SK-N-SH (cell line): ENCODE data around the gene ANK3. TPM values are rescaled to one million over a fixed set of nuclear protein-coding genes. Genes with fewer than 3 reads are reported as not detected.

Experiments
- CTCF ChIA-PET: fragments of 300-600, 350-600 bp; formaldehyde crosslinking; extraction: SDS; loops from one replicate; lab custom pipeline; 2021; lab: Yijun Ruan, JAX
- POLR2A ChIA-PET: fragments of 350-600 bp; sonication (Branson Sonifier 250); formaldehyde crosslinking; extraction: SDS; loops from one replicate; lab custom pipeline; 2020; ENCODE audit warnings: antibody characterized with exemption, inconsistent platforms; lab: Yijun Ruan, JAX
- DNase-seq: peaks from one replicate; pipeline ENCODE4 v3.0.0; 2012
- H2AFZ ChIP-seq: fragments of 200-600 bp; sonication (generic); 2 replicates; pipeline ENCODE4 v1.8.1; 2016; ENCODE audit warnings: antibody characterized with exemption, mild to moderate bottlenecking, low read depth
- H3F3A ChIP-seq: fragments of 200-600 bp; sonication (generic); replicated peaks from 2 replicates; pipeline ENCODE3; 2016; ENCODE audit warnings: antibody characterized with exemption, mild to moderate bottlenecking; ENCODE audit not compliant: insufficient read depth
- H3K27ac ChIP-seq, 2 experiments: fragments of 200-500 bp in 1 of 2; fragments of 200-600 bp in 1 of 2; sonication (Bioruptor generic) in 1 of 2; sonication (generic), shearing (Covaris generic) in 1 of 2; 2 replicates each; pipeline versions ENCODE4 v1.5.1 to v1.6.1; 2014 to 2016; ENCODE audit warnings: low read depth in 2 of 2, inconsistent platforms in 1 of 2, low read length in 1 of 2, mild to moderate bottlenecking in 1 of 2, mixed read lengths in 1 of 2
- H3K27me3 ChIP-seq: fragments of 200-600 bp; sonication (generic), shearing (Covaris generic); 2 replicates; pipeline ENCODE4 v1.6.1; 2016; ENCODE audit warnings: mixed run types; ENCODE audit not compliant: insufficient read depth
- H3K36me3 ChIP-seq, 2 experiments: fragments of 200-500 bp in 1 of 2; fragments of 200-600 bp in 1 of 2; sonication (Bioruptor generic) in 1 of 2; sonication (generic) in 1 of 2; replicated peaks in 1 of 2; 2 replicates each; pipeline versions ENCODE3 to v1.5.1; 2014 to 2016; ENCODE audit warnings: low read length in 1 of 2, mild to moderate bottlenecking in 1 of 2; ENCODE audit not compliant: insufficient read depth in 2 of 2, control insufficient read depth in 1 of 2
- H3K4me1 ChIP-seq, 2 experiments: fragments of 200-500 bp in 1 of 2; fragments of 200-600 bp in 1 of 2; sonication (Bioruptor generic) in 1 of 2; sonication (generic), shearing (Covaris generic) in 1 of 2; 2 replicates each; pipeline versions ENCODE4 v1.5.1 to v1.6.1; 2014 to 2016; ENCODE audit warnings: low read depth in 1 of 2, low read length in 1 of 2, mixed run types in 1 of 2; ENCODE audit not compliant: insufficient read depth in 2 of 2, control insufficient read depth in 1 of 2
- H3K4me2 ChIP-seq: fragments of 200-600 bp; sonication (generic), shearing (Covaris generic); 2 replicates; pipeline ENCODE4 v1.6.1; 2017; ENCODE audit warnings: mixed run types
- H3K4me3 ChIP-seq, 2 experiments: fragments of 200-500 bp in 1 of 2; fragments of 200-600 bp in 1 of 2; sonication (Bioruptor generic) in 1 of 2; sonication (generic), shearing (Covaris generic) in 1 of 2; 2 replicates each; pipeline versions ENCODE4 v1.5.1 to v1.8.1; 2014 to 2016; ENCODE audit warnings: low read depth in 2 of 2, inconsistent platforms in 1 of 2, low read length in 1 of 2, mild to moderate bottlenecking in 1 of 2, mixed read lengths in 1 of 2, moderate library complexity in 1 of 2
- H3K79me2 ChIP-seq: fragments of 200-600 bp; sonication (generic); 2 replicates; pipeline ENCODE4 v1.8.1; 2017; ENCODE audit warnings: mild to moderate bottlenecking; ENCODE audit not compliant: insufficient read depth
- H3K9ac ChIP-seq: fragments of 200-600 bp; sonication (generic); 2 replicates; pipeline ENCODE4 v1.6.1; 2017; ENCODE audit warnings: mixed run types
- H3K9me2 ChIP-seq: fragments of 200-600 bp; sonication (generic); 2 replicates; pipeline ENCODE4 v1.6.1; 2017; ENCODE audit warnings: mixed run types
- H3K9me3 ChIP-seq: fragments of 200-600 bp; sonication (generic); 2 replicates; pipeline ENCODE4 v1.6.1; 2017; ENCODE audit warnings: mixed run types, mild to moderate bottlenecking, moderate library complexity
- H4K20me1 ChIP-seq: fragments of 200-600 bp; sonication (generic); 2 replicates; pipeline ENCODE4 v1.6.1; 2017; ENCODE audit warnings: mild to moderate bottlenecking, mixed run types; ENCODE audit not compliant: insufficient read depth
- CHD2 ChIP-seq: fragments of 150-350 bp; IDR thresholded peaks from 2 replicates; pipeline ENCODE4 v1.6.1; 2018; ENCODE audit warnings: low read length; ENCODE audit not compliant: partially characterized antibody
- CTCF ChIP-seq: fragments of 200-600 bp; sonication (generic); IDR thresholded peaks from 2 replicates; pipeline ENCODE4 v1.6.1; 2017; ENCODE audit warnings: antibody characterized with exemption, mild to moderate bottlenecking, moderate library complexity
- ELF1 ChIP-seq: IDR thresholded peaks from 2 replicates; pipeline ENCODE4 v1.4.0; 2012
- EP300 ChIP-seq, 2 experiments: IDR thresholded peaks; 2 replicates each; pipeline versions ENCODE4 v1.4.0 to v1.6.1; 2012; ENCODE audit warnings: borderline replicate concordance in 1 of 2, low read depth in 1 of 2, low read length in 1 of 2
- FOSL2 ChIP-seq: IDR thresholded peaks from 2 replicates; pipeline ENCODE4 v1.4.0; 2012; ENCODE audit warnings: low read depth, mild to moderate bottlenecking, moderate library complexity, borderline replicate concordance
- JUND ChIP-seq: IDR thresholded peaks from 2 replicates; pipeline ENCODE4 v1.4.0; 2012
- MAX ChIP-seq: IDR thresholded peaks from 2 replicates; pipeline ENCODE4 v1.4.0; 2012; ENCODE audit warnings: low read depth
- MEF2A ChIP-seq: IDR thresholded peaks from 2 replicates; pipeline ENCODE4 v1.4.0; 2012; ENCODE audit warnings: low read depth, borderline replicate concordance
- MXI1 ChIP-seq: IDR thresholded peaks from 2 replicates; pipeline ENCODE4 v1.6.1; 2012; ENCODE audit warnings: mild to moderate bottlenecking, low read depth, low read length, improper control_type of control experiment
- NFIC ChIP-seq: IDR thresholded peaks from 2 replicates; pipeline ENCODE4 v1.4.0; 2012; ENCODE audit warnings: borderline replicate concordance
- PBX3 ChIP-seq: IDR thresholded peaks from 2 replicates; pipeline ENCODE4; 2012
- POLR2AphosphoS5 ChIP-seq: IDR thresholded peaks from 2 replicates; pipeline ENCODE4 v1.6.1; 2012; ENCODE audit warnings: low read depth, low read length
- RCOR1 ChIP-seq: fragments of 150-350 bp; IDR thresholded peaks from 2 replicates; pipeline ENCODE4 v1.6.1; 2017; ENCODE audit warnings: antibody characterized with exemption, low read length
- RFX5 ChIP-seq: IDR thresholded peaks from 2 replicates; pipeline ENCODE4 v1.6.1; 2012; ENCODE audit warnings: mild to moderate bottlenecking, improper control_type of control experiment, low read length
- SIN3A ChIP-seq: IDR thresholded peaks from 2 replicates; pipeline ENCODE4 v1.6.1; 2012; ENCODE audit warnings: low read depth, mild to moderate bottlenecking, low read length, moderate library complexity, borderline replicate concordance
- SMC3 ChIP-seq: IDR thresholded peaks from 2 replicates; pipeline ENCODE4 v1.6.1; 2012; ENCODE audit warnings: low read depth, low read length, improper control_type of control experiment
- TCF12 ChIP-seq: IDR thresholded peaks from 2 replicates; pipeline ENCODE4 v1.4.0; 2012
- TEAD4 ChIP-seq: IDR thresholded peaks from 2 replicates; pipeline ENCODE4 v1.4.0; 2012; ENCODE audit warnings: mild to moderate bottlenecking, borderline replicate concordance; ENCODE audit not compliant: insufficient read depth
- USF1 ChIP-seq: IDR thresholded peaks from 2 replicates; pipeline ENCODE4 v1.4.0; 2012; ENCODE audit warnings: low read depth, borderline replicate concordance
- USF2 ChIP-seq: fragments of 150-350 bp; IDR thresholded peaks from 2 replicates; pipeline ENCODE4 v1.6.1; 2017; ENCODE audit warnings: antibody characterized with exemption, low read length, low read depth, borderline replicate concordance
- ZBTB33 ChIP-seq: IDR thresholded peaks from 2 replicates; pipeline ENCODE4 v1.4.0; 2012; ENCODE audit warnings: low read depth, borderline replicate concordance
- WGBS: methylation state at CpG from one replicate; pipeline ENCODE4 v1.1.6; 2017; ENCODE audit warnings: low lambda C conversion rate; 5-methylcytosine and 5-hydroxymethylcytosine counted together
- polyA plus RNA-seq, 3 experiments: library from polyadenylated mRNA; depleted of rRNA; stranded (reverse); fragments of >200 nt; gene quantifications; 2 replicates each; pipeline ENCODE4 v1.2.3, GENCODE V29; 2012

ANK3 gene
- polyA plus RNA-seq, 1 of the 3 experiments (the other 2 are of a cell fraction): 10.0 TPM

- Histone ChIP-seq H3K9me2 (no peaks in the 10 kb centered on the region), H3K4me1 (peaks cover 3 to 83% of the 10 kb centered on the region in 2 experiments), H2AFZ (no peak overlapping the region; the same call in 1 of the 2 replicates), H3K79me2 (no peaks in the 10 kb centered on the region), H3K9me3 (no peaks in the 10 kb centered on the region), H3K4me3 (no peak overlapping the region), H3K27ac (peak overlapping the region; percentile 89 to 98), H3K9ac (peak overlapping the region; percentile 52), H3F3A (peaks cover 85% of the 10 kb centered on the region), H3K4me2 (peak overlapping the region; percentile 30; the same call in 1 of the 2 replicates), H3K36me3 (peaks cover 0 to 5% of the 10 kb centered on the region in 2 experiments), H4K20me1 (no peaks in the 10 kb centered on the region)
- ChIA-PET CTCF (interaction anchor here (1.3 to 1.4 kb wide), 3 partner anchors 191 to 223 kb away, joined by 3 to 6 read pairs (median 6); no protein-coding TSS in a partner anchor), POLR2A (interaction anchor here (0.5 kb wide), 1 partner anchor 81 kb away, joined by 3 read pairs; no protein-coding TSS in a partner anchor)
- 90% methylated on average over 2 of the region's 2 CpGs for whole genome bisulfite sequencing
- no peak for DNase-seq
- TF ChIP-seq RCOR1: no peak
- TF ChIP-seq MXI1: no peak
- no peak for TF ChIP-seq ZBTB33
- TF ChIP-seq ELF1: 0 out of 2 replicates have a peak, but pooled peaks have one; percentile 13
- no peak for TF ChIP-seq CTCF
- TF ChIP-seq SMC3: no peak
- TF ChIP-seq FOSL2: peak; percentile 57; the same call in 1 of the 2 replicates
- 0 out of 2 replicates have a peak, but pooled peaks have one; percentile 12 for TF ChIP-seq NFIC
- 0 out of 2 replicates have a peak, but pooled peaks have one; percentile 23 for TF ChIP-seq TEAD4
- no peak for TF ChIP-seq MEF2A
- TF ChIP-seq POLR2AphosphoS5: peak; percentile 19; the same call in 1 of the 2 replicates
- no peak for TF ChIP-seq CHD2
- TF ChIP-seq TCF12: peak; percentile 92
- TF ChIP-seq USF2: no peak
- peak; percentile 36 to 68; a peak in 3 of 4 replicates for TF ChIP-seq EP300 (IDR thresholded peaks at IDR 0.05; ENCODE audit: borderline replicate concordance in 1 of 2, low read depth in 1 of 2, low read length in 1 of 2)
- TF ChIP-seq PBX3: peak; percentile 91
- peak; percentile 74 for TF ChIP-seq JUND
- no peak for TF ChIP-seq RFX5
- peak; percentile 51; the same call in 1 of the 2 replicates for TF ChIP-seq USF1
- peak; percentile 40; the same call in 1 of the 2 replicates for TF ChIP-seq MAX
- TF ChIP-seq SIN3A: no peak
- TF ChIP-seq, all 33 proteins: peak for 11
- H3K27me3 ChIP-seq: no peaks in the 10 kb centered on the region
Measured at GRCh38 chr10:60429084-60429849, 39.6 kb upstream of the ANK3 start.
